Activated CD4-positive, alpha-beta T cell treated with anti-CD3 and anti-CD28 coated beads, Interleukin-2, amount 10 ng/mL, durations not matched to agents 7 days and 5 days (primary cell): ENCODE data around the gene MEGF11. TPM values are rescaled to one million over a fixed set of nuclear protein-coding genes. Genes with fewer than 3 reads are reported as not detected.

Experiments used
- CTCF ChIA-PET: fragments of 350-600 bp; sonication (Branson Sonifier 250); formaldehyde crosslinking; loops from one replicate; lab custom pipeline; 2021; ENCODE audit warnings: antibody characterized with exemption; lab: Charles Lee
- POLR2A ChIA-PET: fragments of 350-600 bp; sonication (Branson Sonifier 250); formaldehyde crosslinking; loops from one replicate; lab custom pipeline; 2021; ENCODE audit warnings: antibody characterized with exemption; lab: Charles Lee
- DNase-seq: peaks from one replicate; pipeline ENCODE4 v3.0.0-alpha.2; 2020
- H3K27ac Mint-ChIP-seq: one replicate; pipeline ENCODE4 v1.8.0; 2021; ENCODE audit warnings: mild to moderate bottlenecking, moderate library complexity, mixed read lengths
- H3K27me3 Mint-ChIP-seq: one replicate; pipeline ENCODE4 v1.8.0; 2021; ENCODE audit warnings: mixed read lengths
- H3K36me3 Mint-ChIP-seq: one replicate; pipeline ENCODE4 v1.8.0; 2021; ENCODE audit warnings: low read depth, mixed read lengths
- H3K4me1 Mint-ChIP-seq: one replicate; pipeline ENCODE4 v1.8.0; 2021; ENCODE audit warnings: mixed read lengths
- H3K4me3 Mint-ChIP-seq: one replicate; pipeline ENCODE4 v1.8.0; 2021; ENCODE audit warnings: mild to moderate bottlenecking, moderate library complexity, mixed read lengths
- H3K9me3 Mint-ChIP-seq: one replicate; pipeline ENCODE4 v1.8.0; 2021; ENCODE audit warnings: mixed read lengths
- total RNA-seq, 2 experiments: library from RNA; stranded (reverse); gene quantifications; one replicate each; pipeline ENCODE4 v1.2.3, GENCODE V29; 2021

The MEGF11 gene
- total RNA-seq, 2 experiments from 2014 or later: not detected

DNA sequence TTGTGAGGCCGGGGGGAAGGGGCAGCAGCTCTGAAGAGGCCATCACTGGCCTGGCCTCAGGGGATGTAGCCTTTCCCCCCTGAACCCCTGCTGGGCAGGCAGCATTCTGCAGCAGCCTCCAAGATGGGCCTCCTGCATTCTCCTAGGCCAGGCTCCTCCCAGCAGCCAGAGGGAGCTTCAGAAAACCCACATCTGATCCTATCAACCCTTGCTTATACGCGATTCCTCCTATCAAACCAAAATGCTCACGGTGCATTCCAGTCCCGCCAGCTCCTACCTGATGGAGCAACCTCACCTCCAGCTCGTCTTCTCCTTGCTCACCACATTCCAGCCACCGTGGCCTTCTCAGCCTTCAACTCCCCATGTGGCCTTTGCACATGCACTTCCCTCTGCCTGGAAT, 85.7 kb downstream of the MEGF11 start:
- Mint-ChIP-seq H3K9me3 (no peaks in the 10 kb centered on the region), H3K4me3 (no peak overlapping the region), H3K36me3 (no peaks in the 10 kb centered on the region), H3K27ac (no peak overlapping the region), H3K27me3 (no peaks in the 10 kb centered on the region), H3K4me1 (no peaks in the 10 kb centered on the region)
- ChIA-PET CTCF (interaction anchor here (1.4 kb wide), 1 partner anchor 23 kb away, joined by 3 read pairs; no protein-coding TSS in a partner anchor), POLR2A (no interaction called here)
- DNase-seq: no peak

DNA sequence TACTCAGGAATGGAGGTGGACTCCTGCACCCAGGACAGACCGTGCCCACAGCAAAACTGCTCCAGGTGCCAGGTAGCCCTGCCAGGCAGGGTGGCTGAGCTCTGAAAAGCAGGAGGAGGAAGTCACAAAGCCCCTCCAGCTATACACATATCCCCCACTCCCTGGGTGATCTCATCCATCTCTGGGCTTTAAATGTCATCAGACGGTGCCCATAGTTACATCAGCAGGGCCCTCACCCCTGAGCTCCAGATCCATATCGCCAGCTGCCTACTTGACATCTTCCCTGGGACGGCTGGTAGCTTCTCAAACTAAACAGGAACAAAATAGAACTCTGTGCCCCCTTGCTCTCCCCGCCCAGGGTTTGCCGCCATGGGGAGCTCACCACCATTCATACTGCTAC, 87.7 kb downstream of the MEGF11 start:
- H3K9me3 Mint-ChIP-seq: no peaks in the 10 kb centered on the region
- no peaks in the 10 kb centered on the region for H3K4me1 Mint-ChIP-seq
- no peaks in the 10 kb centered on the region for H3K27me3 Mint-ChIP-seq
- ChIA-PET POLR2A (no interaction called here), CTCF (interaction anchor here (0.9 kb wide), 1 partner anchor 39 kb away, joined by 4 read pairs; no protein-coding TSS in a partner anchor)
- H3K36me3 Mint-ChIP-seq: no peaks in the 10 kb centered on the region
- H3K27ac Mint-ChIP-seq: no peak overlapping the region
- H3K4me3 Mint-ChIP-seq: no peak overlapping the region
- no peak for DNase-seq

DNA sequence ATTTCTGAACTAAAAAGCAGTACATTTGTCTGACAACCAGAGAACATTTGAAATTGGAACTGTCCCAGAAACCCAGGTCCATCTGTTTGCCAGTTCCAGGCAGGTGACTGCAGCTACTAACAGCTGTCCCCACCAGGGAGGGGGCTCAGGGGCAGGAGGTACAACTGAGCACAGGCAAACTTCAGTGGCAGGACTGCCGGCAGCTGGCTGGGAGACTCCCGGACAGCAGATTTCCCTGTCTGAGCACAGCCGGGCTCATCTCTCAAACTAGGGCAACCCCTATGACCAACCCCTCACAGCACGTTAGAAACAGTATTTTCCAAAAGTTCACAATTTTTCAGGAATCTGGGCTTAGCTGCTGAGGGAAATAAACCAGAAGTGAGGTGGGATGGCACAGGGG, 88.8 kb downstream of the MEGF11 start:
- no peaks in the 10 kb centered on the region for H3K4me1 Mint-ChIP-seq
- no peaks in the 10 kb centered on the region for H3K36me3 Mint-ChIP-seq
- no peaks in the 10 kb centered on the region for H3K9me3 Mint-ChIP-seq
- DNase-seq: no peak
- POLR2A ChIA-PET: no interaction called here
- no peak overlapping the region for H3K4me3 Mint-ChIP-seq
- H3K27ac Mint-ChIP-seq: no peak overlapping the region
- CTCF ChIA-PET: interaction anchor here (1.3 kb wide), 1 partner anchor 19 kb away, joined by 3 read pairs; no protein-coding TSS in a partner anchor
- no peaks in the 10 kb centered on the region for H3K27me3 Mint-ChIP-seq

DNA sequence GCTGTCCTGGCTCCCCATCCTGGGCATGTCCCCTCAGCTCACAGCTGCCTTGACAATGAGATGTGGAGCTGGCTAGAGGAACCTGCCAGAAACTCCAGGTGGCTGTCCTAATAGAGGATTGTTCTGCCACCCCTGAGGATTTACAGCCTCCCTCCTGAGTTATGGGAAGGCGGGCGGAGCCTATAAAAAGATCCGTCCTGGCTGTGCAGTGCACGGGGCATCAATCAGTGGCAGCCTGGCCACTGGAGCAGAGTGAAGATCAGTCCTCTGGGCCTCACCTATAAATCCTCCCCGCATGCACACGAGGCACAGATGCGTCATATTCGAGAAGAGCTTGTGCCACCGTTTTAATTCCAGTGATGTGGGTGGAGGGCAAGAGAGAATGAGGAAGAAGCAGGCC, 90.0 kb downstream of the MEGF11 start:
- ChIA-PET CTCF (interaction anchor here (0.6 kb wide), 1 partner anchor 122 kb away, joined by 3 read pairs; no protein-coding TSS in a partner anchor), POLR2A (no interaction called here)
- H3K9me3 Mint-ChIP-seq: no peaks in the 10 kb centered on the region
- H3K27ac Mint-ChIP-seq: no peak overlapping the region
- DNase-seq: no peak
- H3K36me3 Mint-ChIP-seq: no peaks in the 10 kb centered on the region
- H3K4me3 Mint-ChIP-seq: no peak overlapping the region
- H3K4me1 Mint-ChIP-seq: no peaks in the 10 kb centered on the region
- no peaks in the 10 kb centered on the region for H3K27me3 Mint-ChIP-seq

DNA sequence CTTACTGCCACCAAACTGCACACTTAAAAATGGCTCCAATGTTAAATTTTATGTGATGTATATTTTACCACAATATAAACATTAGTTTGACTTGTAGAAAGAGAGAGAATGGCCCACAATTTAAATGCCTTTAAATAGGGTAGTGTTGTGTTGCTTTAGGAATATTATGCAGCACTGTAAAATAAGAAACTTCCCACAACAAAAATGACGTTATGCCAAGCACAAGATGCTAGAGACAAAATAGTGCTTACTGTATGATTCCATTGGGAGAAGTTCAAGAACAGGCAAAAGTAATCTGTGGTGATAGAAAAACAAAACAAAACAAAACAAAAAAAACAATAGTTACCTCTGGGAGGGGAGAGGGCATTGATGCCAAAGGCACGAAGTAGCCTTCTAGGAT, 91.3 kb downstream of the MEGF11 start:
- Mint-ChIP-seq H3K27me3 (no peaks in the 10 kb centered on the region), H3K4me1 (no peaks in the 10 kb centered on the region), H3K27ac (no peak overlapping the region), H3K36me3 (no peaks in the 10 kb centered on the region), H3K4me3 (no peak overlapping the region), H3K9me3 (no peaks in the 10 kb centered on the region)
- no peak for DNase-seq
- CTCF ChIA-PET: no interaction called here
- POLR2A ChIA-PET: no interaction called here

DNA sequence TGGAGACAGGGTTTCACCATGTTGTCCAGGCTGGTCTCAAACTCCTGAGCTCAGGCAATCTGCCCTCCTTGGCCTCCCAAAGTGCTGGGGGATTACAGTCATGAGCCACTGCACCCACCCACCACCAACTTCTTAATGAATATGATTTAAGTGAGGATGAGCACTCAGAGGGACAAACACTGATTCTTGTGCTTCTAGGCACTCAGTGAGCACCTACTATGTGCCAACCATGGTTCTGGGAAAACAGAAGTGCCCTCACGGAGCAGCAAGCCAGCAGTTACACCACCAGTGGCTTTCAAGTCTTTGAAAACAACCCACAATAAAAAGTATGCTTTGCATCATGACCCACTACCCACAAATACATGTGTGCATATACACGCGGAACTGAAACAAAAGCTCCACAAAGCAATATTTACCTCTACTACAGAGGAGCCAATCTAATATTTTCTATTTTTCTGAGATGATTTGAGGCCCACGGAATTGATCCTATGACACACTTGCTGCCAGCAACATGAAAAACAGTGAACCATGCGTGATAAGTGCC, 91.9 kb downstream of the MEGF11 start:
- DNase-seq: no peak
- Mint-ChIP-seq H3K4me1 (no peaks in the 10 kb centered on the region), H3K27me3 (no peaks in the 10 kb centered on the region), H3K36me3 (no peaks in the 10 kb centered on the region), H3K4me3 (no peak overlapping the region), H3K27ac (no peak overlapping the region), H3K9me3 (no peaks in the 10 kb centered on the region)
- ChIA-PET POLR2A (no interaction called here), CTCF (interaction anchor here (0.8 to 1.1 kb wide), 2 partner anchors 8 to 15 kb away, joined by 3 read pairs; no protein-coding TSS in a partner anchor)

DNA sequence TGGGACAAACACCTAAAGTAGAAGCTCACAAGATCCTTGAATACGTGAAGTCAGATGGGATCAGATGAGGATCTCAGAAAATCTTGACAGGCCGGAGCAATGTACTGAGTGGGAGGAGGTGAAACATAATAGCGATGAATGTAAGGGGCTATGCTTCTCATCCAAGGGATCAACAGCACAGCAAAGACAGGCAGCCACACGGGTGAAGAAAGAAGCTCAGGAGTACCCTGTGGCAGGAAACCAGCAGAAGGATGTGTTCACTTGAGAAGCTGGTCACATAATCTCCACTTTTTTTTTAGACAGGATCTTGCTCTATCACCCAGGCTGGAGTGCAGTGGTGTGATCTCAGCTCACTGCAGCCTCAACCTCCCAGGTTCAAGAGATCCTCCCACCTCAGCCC, 92.4 kb downstream of the MEGF11 start:
- no peak overlapping the region for H3K27ac Mint-ChIP-seq
- POLR2A ChIA-PET: no interaction called here

DNA sequence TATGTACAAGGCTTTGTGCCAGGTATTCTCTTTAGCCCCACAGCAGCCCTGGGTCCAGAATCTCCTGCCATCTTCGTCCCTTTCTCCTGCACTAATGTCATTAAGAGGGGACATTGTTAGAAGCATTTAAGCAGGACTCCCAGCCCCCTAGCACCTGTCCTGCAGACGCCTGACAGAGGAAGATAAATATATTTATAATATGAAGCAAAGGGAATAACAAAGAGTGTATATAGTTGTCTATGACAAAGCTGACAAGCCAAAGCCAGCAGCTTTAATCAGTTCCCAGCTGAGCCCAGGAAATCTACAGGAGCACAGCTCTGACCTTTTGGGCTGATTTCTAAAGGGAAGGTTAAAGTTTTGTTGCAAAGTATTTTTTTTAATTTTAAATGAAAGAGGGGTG, 96.0 kb downstream of the MEGF11 start:
- no peak overlapping the region for H3K27ac Mint-ChIP-seq
- H3K36me3 Mint-ChIP-seq: no peaks in the 10 kb centered on the region
- no peaks in the 10 kb centered on the region for H3K9me3 Mint-ChIP-seq
- H3K4me3 Mint-ChIP-seq: no peak overlapping the region
- POLR2A ChIA-PET: no interaction called here
- CTCF ChIA-PET: interaction anchor here (0.6 to 1.2 kb wide), 4 partner anchors 12 to 1152 kb away, joined by 3 read pairs; no protein-coding TSS in a partner anchor
- DNase-seq: no peak
- H3K27me3 Mint-ChIP-seq: no peaks in the 10 kb centered on the region
- H3K4me1 Mint-ChIP-seq: no peaks in the 10 kb centered on the region

More for the DNA sequence above, 92.4 kb downstream of the MEGF11 start:
- no peaks in the 10 kb centered on the region for H3K9me3 Mint-ChIP-seq
- H3K4me3 Mint-ChIP-seq: no peak overlapping the region
- DNase-seq: no peak
- no peaks in the 10 kb centered on the region for H3K36me3 Mint-ChIP-seq
- CTCF ChIA-PET: interaction anchor here (0.8 to 1.1 kb wide), 2 partner anchors 9 to 15 kb away, joined by 3 read pairs; no protein-coding TSS in a partner anchor
- H3K4me1 Mint-ChIP-seq: no peaks in the 10 kb centered on the region
- no peaks in the 10 kb centered on the region for H3K27me3 Mint-ChIP-seq

DNA sequence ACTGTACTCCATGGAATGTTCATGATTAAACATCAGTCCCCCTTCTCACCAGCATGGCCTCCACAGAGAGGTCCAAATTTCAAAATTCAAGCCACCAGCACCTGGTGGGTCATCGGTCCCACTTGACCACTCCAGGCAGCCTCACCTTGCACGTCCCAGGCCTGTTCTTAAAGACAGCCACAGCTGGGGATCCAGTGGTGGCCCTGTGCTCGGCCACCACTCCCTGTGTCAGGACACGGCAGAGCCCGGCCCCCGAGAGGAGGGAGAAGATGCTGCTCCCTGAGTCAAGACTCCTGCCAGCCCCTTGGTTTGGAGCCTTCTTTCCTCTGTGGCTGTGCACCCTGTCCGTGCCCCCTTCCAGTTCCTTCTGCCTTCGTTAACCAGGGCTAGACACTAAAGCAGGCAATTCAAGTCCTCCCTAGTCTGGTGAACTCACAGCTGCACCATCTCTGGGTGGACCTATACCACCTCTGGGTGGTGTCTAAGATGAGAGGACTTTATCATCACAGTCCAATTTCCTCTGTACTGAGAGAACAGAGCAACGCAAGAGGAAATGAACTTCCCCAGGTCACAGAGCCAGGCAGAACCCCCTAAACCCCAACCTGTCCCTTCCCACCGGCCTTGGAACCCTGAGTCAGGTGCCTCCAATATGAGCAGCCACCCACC, 97.1 kb downstream of the MEGF11 start:
- Mint-ChIP-seq H3K4me1 (no peaks in the 10 kb centered on the region), H3K27ac (no peak overlapping the region), H3K36me3 (no peaks in the 10 kb centered on the region), H3K9me3 (no peaks in the 10 kb centered on the region), H3K4me3 (no peak overlapping the region), H3K27me3 (no peaks in the 10 kb centered on the region)
- POLR2A ChIA-PET: interaction anchor here (0.6 kb wide), 1 partner anchor 44 kb away, joined by 5 read pairs; no protein-coding TSS in a partner anchor
- no peak for DNase-seq
- CTCF ChIA-PET: interaction anchor here (0.6 to 1.2 kb wide), 2 partner anchors 342 to 1151 kb away, joined by 3 read pairs; no protein-coding TSS in a partner anchor

DNA sequence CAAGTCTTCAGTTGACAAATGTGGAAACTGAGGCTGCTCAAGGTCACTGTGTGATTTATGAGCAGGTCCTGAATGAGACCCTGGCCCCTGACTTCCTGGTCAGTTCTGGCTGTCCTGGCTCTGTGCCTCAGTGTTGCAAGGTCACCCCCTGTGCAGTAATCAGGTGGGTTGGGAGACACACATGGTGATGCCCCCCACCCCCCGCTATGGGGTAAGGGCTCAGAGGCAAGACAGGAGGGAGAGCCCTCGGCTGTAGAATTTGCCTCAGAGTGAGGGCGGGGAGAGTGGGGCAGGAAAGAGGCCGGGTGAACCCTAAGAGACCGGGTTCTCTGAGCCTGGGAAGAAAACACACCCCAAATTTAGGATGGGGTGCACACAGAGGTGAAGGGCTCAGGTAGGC, 98.5 kb downstream of the MEGF11 start:
- DNase-seq: no peak
- Mint-ChIP-seq H3K4me3 (no peak overlapping the region), H3K27ac (no peak overlapping the region), H3K4me1 (no peaks in the 10 kb centered on the region), H3K27me3 (peaks cover 3% of the 10 kb centered on the region), H3K9me3 (no peaks in the 10 kb centered on the region), H3K36me3 (no peaks in the 10 kb centered on the region)
- CTCF ChIA-PET: interaction anchor here (0.6 kb wide), 1 partner anchor 623 kb away, joined by 3 read pairs; no protein-coding TSS in a partner anchor
- POLR2A ChIA-PET: no interaction called here

DNA sequence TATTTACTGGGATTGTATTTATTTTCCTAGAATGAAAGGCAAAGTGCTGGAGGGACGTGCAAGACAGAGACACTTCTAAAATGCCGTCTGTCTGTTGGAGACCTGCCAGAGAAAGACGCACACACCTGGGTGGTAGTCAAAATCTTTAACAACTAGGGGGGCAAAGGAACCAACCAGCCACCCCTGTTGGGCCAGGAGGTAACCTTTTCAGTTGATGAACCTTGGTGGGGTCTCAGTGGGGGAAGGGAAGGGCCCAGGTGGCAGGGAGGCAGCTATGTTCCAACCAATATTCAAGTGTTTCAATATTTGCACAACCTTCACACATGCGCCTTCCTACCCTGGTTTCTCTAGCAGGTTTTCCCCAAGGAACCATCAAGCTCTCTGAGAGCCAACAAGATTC, 99.0 kb downstream of the MEGF11 start:
- Mint-ChIP-seq H3K4me1 (no peaks in the 10 kb centered on the region), H3K27ac (no peak overlapping the region), H3K36me3 (no peaks in the 10 kb centered on the region), H3K4me3 (no peak overlapping the region), H3K9me3 (no peaks in the 10 kb centered on the region), H3K27me3 (peaks cover 3% of the 10 kb centered on the region)
- CTCF ChIA-PET: no interaction called here
- POLR2A ChIA-PET: no interaction called here
- no peak for DNase-seq

DNA sequence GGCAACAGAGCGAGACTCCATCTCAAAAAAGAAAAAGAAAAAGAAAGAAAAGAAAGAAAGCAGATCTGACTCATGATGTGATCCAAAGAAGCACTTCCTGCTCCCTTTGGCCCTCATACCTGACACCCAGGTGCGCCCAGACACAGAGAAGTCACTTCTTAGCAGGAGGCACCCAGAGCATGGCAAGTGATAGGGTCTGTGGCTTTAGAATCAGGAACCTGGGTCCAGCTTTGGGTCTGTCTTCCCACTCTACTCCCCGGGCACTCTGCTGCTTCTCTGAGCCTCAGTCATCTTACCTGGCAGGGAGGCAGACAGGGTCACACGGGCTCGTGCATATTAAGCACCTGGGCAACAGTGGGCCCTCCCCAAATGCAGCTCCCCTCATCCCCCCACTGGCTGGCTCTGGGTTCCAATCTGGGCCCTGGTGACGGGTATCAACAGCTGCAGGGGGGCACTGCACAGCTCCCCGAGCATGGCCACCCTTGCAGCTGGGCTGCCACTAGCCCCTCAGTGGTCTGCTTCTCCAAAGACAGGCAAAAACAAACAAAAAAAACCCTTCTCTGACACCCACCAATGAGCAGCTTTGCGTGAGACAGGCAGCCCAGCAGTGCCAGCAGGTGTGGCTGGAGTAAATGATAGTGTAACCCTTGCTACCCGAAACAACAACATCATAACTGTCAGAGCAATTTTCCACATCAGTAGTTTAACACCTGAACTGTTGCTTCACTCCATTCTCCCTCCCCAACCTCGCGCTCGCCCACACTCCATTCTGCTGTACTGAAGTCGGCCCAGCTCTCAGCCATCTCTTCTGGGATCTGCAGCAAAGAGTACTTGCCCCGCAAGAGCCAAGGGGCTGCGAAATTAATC, 99.8 kb downstream of the MEGF11 start:
- no peak overlapping the region for H3K4me3 Mint-ChIP-seq
- DNase-seq: no peak
- H3K4me1 Mint-ChIP-seq: no peaks in the 10 kb centered on the region
- H3K27me3 Mint-ChIP-seq: peaks cover 3% of the 10 kb centered on the region
- no peak overlapping the region for H3K27ac Mint-ChIP-seq
- H3K9me3 Mint-ChIP-seq: no peaks in the 10 kb centered on the region
- POLR2A ChIA-PET: no interaction called here
- no peaks in the 10 kb centered on the region for H3K36me3 Mint-ChIP-seq
- CTCF ChIA-PET: no interaction called here

DNA sequence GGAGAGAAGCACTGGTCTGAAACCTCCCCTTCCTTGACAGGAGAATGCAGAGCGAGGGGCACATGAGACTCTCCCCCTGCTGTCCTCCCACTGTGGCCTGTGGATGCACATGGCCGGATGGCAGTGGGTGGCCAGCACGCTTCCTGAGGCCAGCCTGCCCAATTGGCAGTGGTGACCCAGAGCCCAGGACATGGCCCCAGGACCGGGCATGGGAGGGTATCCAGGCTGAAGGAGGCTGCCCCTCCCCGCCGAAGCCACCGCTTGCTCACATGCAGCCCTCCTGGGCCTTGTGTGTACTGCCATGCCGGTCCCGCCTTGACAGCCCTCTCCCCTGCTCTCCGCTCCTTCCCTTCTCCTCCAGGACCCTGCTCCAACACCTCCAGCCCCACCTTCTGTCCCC, 100.9 kb downstream of the MEGF11 start:
- DNase-seq: no peak
- CTCF ChIA-PET: no interaction called here
- Mint-ChIP-seq H3K36me3 (no peaks in the 10 kb centered on the region), H3K4me3 (no peak overlapping the region), H3K4me1 (no peaks in the 10 kb centered on the region), H3K27me3 (peaks cover 3% of the 10 kb centered on the region), H3K9me3 (no peaks in the 10 kb centered on the region), H3K27ac (no peak overlapping the region)
- POLR2A ChIA-PET: no interaction called here
